Keratinocyte (primary cell): ENCODE data around the gene AP4B1.

ENCODE experiments used
- CTCF ChIP-seq, 3 experiments: IDR thresholded peaks in 1 of 3; conservative IDR thresholded peaks in 1 of 3; optimal IDR thresholded peaks in 1 of 3; 2 replicates in 2 of 3; 3 replicates in 1 of 3; pipeline versions ENCODE3 to v1.5.1; 2011; ENCODE audit warnings: low read length in 3 of 3, mild to moderate bottlenecking in 3 of 3, moderate library complexity in 2 of 3, control low read depth in 1 of 3, inconsistent platforms in 1 of 3; ENCODE audit not compliant: insufficient read depth in 2 of 3; ENCODE audit errors: extremely low read depth in 1 of 3
- EZH2 ChIP-seq: IDR thresholded peaks from one replicate; pipeline ENCODE4 v1.6.1; 2012; ENCODE audit warnings: inconsistent platforms, mild to moderate bottlenecking, low read length, moderate library complexity

- TF ChIP-seq CTCF (optimal IDR thresholded peaks at IDR 0.05 in 1 of 3, IDR thresholded peaks at IDR 0.05 in 1 of 3, conservative IDR thresholded peaks at IDR 0.05 in 1 of 3; ENCODE audit: extremely low read depth in 1 of 3, insufficient read depth in 2 of 3, low read length in 3 of 3) (no peak), EZH2 (no peak)
Measured at GRCh38 chr1:113893267-113893666, 11.3 kb downstream of the AP4B1 start.
